ENCODE results near the gene OPA3. TPM values are rescaled to one million over a fixed set of nuclear protein-coding genes. Genes with fewer than 3 reads are reported as not detected.
A peak's percentile ranks its signal among the peaks of the same experiment; 100 is the strongest.
"Not testable (repeated sequence)": the region's sequence is repeated elsewhere in the genome, so short reads cannot be mapped to it uniquely, and the experiment has no call there.

OPA3 gene
- total and polyA plus RNA-seq, 2 donors (not counting 1 experiment from before 2014, with no cell fraction given): 7.3 to 11.2 TPM

- no peaks in the 10 kb centered on the region for H3K4me1 ChIP-seq (ENCODE audit: control insufficient read depth in 2 of 2, insufficient read depth in 2 of 2, low read length in 2 of 2)
- Mint-ChIP-seq H3K4me1 (peaks cover 5% of the 10 kb centered on the region), H3K9me3 (ENCODE audit: insufficient read depth) (no peaks in the 10 kb centered on the region), H3K27ac (no peak overlapping the region), H3K27me3 (no peaks in the 10 kb centered on the region), H3K4me3 (no peak overlapping the region)
- H3K79me2 ChIP-seq (ENCODE audit: control insufficient read depth, insufficient read depth, low read length): no peaks in the 10 kb centered on the region
- POLR2A ChIA-PET: interaction anchor here (0.6 kb wide), 1 partner anchor 108 kb away, joined by 6 read pairs; no protein-coding TSS in a partner anchor
- no peak overlapping the region for H3K9ac ChIP-seq (ENCODE audit: low read length)
- no peaks in the 10 kb centered on the region for H3K27me3 ChIP-seq (replicated peaks in 1 of 4; ENCODE audit: control extremely low read depth in 1 of 4, control insufficient read depth in 3 of 4, insufficient read depth in 4 of 4, low read length in 3 of 4)
- no peak overlapping the region for H3K27ac ChIP-seq (ENCODE audit: low read length in 2 of 2)
- peaks cover 8 to 55% of the 10 kb centered on the region in 2 experiments for H3K36me3 ChIP-seq (replicated peaks in 1 of 2; ENCODE audit: control extremely low read depth in 1 of 2, control insufficient read depth in 1 of 2, extremely low read depth in 1 of 2, insufficient read depth in 2 of 2, low read length in 1 of 2)
- CTCF ChIA-PET: interaction anchor here (0.5 to 0.6 kb wide), 2 partner anchors 40 to 100 kb away, joined by 3 to 5 read pairs; no protein-coding TSS in a partner anchor
- no peak for TF ChIP-seq CTCF (IDR thresholded peaks at IDR 0.05)
- H3K4me2 ChIP-seq (replicated peaks; ENCODE audit: low read depth, low read length, poor library complexity, severe bottlenecking): no peak overlapping the region
- peaks cover 0 to 7% (median 0%) of the 10 kb centered on the region in 3 donors for H3K9me3 ChIP-seq (ENCODE audit: control extremely low read depth in 1 of 3, control insufficient read depth in 2 of 3, insufficient read depth in 1 of 3, low read length in 2 of 3)
- intact Hi-C loops (cut with micrococcal nuclease): no loop called here
- ATAC-seq (ENCODE audit: low read depth): peak; percentile 92
- no peak overlapping the region for H3K4me3 ChIP-seq (ENCODE audit: control extremely low read depth in 1 of 5, extremely low read depth in 1 of 5, insufficient read depth in 1 of 5, low read depth in 2 of 5, low read length in 4 of 5)
- DNase-seq: peak; percentile 75
- H2AFZ ChIP-seq (ENCODE audit: insufficient read depth, low read depth, low read length, poor library complexity, severe bottlenecking): no peak overlapping the region
- WGBS (ENCODE audit: insufficient coverage): 76% methylated on average over 27 of the region's 37 CpGs
- no peaks in the 10 kb centered on the region for H4K20me1 ChIP-seq (ENCODE audit: control insufficient read depth, insufficient read depth, low read length, poor library complexity, severe bottlenecking)
Measured at GRCh38 chr19:45615795-45616703, 31.4 kb upstream of the OPA3 start.

GRCh38 chr19:45615056-45615455, 30.5 kb upstream of the OPA3 start:
- H3K4me3 ChIP-seq (ENCODE audit: control extremely low read depth in 1 of 5, extremely low read depth in 1 of 5, insufficient read depth in 1 of 5, low read depth in 2 of 5, low read length in 4 of 5); DNase-seq; H3K4me2 ChIP-seq (replicated peaks; ENCODE audit: low read depth, low read length, poor library complexity, severe bottlenecking); H3K27me3 Mint-ChIP-seq; H4K20me1 ChIP-seq (ENCODE audit: control insufficient read depth, insufficient read depth, low read length, poor library complexity, severe bottlenecking); H3K9me3 Mint-ChIP-seq (ENCODE audit: insufficient read depth); H3K4me1 Mint-ChIP-seq; H3K4me1 ChIP-seq (ENCODE audit: control insufficient read depth in 2 of 2, insufficient read depth in 2 of 2, low read length in 2 of 2); H3K9ac ChIP-seq (ENCODE audit: low read length); ATAC-seq (ENCODE audit: low read depth); H3K79me2 ChIP-seq (ENCODE audit: control insufficient read depth, insufficient read depth, low read length); POLR2A ChIA-PET; intact Hi-C loops (cut with micrococcal nuclease); H2AFZ ChIP-seq (ENCODE audit: insufficient read depth, low read depth, low read length, poor library complexity, severe bottlenecking); H3K9me3 ChIP-seq (ENCODE audit: control extremely low read depth in 1 of 3, control insufficient read depth in 2 of 3, insufficient read depth in 1 of 3, low read length in 2 of 3); H3K27ac ChIP-seq (ENCODE audit: low read length in 2 of 2); H3K27me3 ChIP-seq (replicated peaks in 1 of 4; ENCODE audit: control extremely low read depth in 1 of 4, control insufficient read depth in 3 of 4, insufficient read depth in 4 of 4, low read length in 3 of 4); H3K27ac Mint-ChIP-seq; H3K4me3 Mint-ChIP-seq: not testable (repeated sequence)
- peaks cover 8 to 50% of the 10 kb centered on the region in 2 experiments for H3K36me3 ChIP-seq (replicated peaks in 1 of 2; ENCODE audit: control extremely low read depth in 1 of 2, control insufficient read depth in 1 of 2, extremely low read depth in 1 of 2, insufficient read depth in 2 of 2, low read length in 1 of 2)
- CTCF ChIA-PET: interaction anchor here (1.8 kb wide), 1 partner anchor 10 kb away, joined by 6 read pairs; no protein-coding TSS in a partner anchor
- whole genome bisulfite sequencing (ENCODE audit: insufficient coverage): 100% methylated on average over 6 of the region's 9 CpGs

All from B cell (primary cell).